ENCODE measurements around the gene CCDC28A.
"Not testable (repeated sequence)": the region's sequence is repeated elsewhere in the genome, so short reads cannot be mapped to it uniquely, and the experiment has no call there.

Gene CCDC28A

DNA sequence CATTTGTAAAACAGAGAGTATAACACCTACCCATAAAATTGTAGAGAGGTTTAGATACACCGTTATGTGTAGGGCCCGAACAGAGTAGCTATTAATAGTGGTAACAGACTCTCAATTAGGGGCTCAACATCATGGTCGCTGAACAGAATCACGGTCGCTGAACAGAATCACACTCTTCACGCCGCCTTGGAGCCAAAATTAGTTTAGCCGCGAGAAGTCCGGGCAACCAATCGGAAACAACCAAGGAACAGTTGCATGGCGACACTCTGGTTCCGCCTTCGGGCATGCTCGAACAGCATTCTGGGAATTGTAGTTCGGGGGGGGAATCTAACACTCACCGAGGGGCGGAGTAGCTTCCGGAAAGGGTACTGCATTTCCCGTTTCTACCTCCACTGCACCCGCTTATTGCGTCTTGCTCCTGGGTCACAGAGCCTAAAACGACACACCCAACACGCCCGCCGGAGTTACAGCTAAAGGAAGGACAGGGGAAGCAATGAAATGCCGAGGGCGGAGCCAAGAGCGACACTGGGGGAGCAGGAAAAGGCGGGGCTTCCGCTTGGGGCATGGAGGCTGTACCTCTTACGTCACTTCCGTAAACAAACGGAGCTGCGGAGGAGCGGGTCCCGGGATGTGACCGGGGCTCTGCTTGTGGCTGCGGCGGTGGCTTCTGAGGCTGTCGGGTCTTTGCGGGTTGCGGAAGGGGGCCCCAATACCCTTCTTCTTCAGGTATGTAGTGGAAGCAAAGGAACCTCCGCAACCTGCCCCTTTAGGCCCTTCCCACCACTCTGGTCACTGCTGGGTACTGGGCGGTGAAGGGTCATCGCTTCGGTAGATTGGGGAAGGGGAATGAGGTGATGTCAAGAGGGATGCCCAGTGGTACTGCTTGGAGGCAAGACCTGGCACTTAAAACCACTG, at the start of gene CCDC28A:
TSS of gene CCDC28A (plus strand) at position 593 of the 915 bp plus-strand sequence. CDS start 2,352 bp downstream, outside the sequence.
- DNase-seq, result peak; percentile 95

DNA sequence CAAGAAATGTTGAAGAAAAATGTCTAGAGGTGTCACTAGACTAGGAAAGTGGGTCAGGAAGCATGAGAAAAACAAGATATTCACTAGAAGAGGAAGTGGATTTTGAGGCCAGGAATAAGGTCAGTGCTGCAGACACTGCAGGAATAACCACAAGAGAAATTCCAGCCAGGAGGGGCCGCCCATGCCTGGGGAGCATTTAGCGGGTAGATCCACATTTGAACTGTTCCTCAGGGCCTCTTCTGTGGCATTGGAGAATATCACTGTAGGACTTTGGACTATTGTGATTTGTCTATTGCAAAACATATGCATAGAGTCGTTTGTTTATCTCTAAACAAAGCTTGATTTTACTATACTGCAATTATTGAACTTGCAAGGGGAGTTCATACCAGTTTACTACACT, 49.6 kb upstream of the CCDC28A start:
- DNase-seq, result no peak

DNA sequence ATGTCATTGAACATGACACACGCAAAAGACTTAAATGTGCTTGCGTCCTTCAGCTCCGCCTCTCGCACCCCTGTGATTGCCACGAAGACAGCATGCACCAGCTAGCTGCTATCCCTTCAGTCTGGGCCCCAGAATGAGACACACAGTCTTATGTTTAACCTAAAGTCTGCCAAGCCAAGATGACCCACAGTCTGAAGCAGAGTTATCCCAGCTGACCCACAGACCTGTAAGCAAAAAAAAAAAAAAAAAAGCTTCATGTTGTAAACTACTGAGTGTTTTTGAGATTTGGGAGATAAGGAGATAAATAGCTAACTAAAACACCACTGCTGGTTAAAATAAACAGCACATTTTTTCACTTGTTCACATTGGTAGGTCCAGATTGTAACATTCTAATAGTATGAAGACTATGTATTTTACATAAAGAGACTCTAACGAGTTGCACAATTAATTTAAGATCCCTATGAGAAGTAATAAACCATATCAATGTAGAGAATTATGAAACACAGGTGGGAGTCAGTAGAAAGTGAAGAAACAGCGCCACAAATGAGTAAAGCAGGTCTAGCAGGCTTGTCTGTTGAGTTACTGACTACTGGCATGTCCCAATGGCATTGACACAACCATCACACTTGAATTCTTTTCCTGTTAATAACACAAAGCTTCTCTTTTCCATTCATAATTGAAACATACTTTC, 47.4 kb upstream of the CCDC28A start:
- DNase-seq, result no peak

DNA sequence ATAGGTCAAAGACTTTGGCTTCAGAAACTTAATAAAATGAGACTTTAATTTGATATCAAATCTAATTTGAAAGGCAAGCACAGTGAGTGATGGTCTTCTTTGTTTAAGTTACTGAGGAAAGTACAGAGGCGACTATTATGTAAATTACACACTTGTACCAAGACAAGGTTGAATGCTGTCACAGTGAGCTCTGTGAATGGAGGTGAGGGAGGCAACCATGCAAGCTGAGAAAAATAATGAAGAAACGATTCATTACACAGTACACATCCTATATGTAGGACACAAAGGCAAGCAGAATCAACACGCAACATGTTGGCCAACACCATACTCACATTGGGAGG, 46.8 kb upstream of the CCDC28A start:
- no peak for DNase-seq

DNA sequence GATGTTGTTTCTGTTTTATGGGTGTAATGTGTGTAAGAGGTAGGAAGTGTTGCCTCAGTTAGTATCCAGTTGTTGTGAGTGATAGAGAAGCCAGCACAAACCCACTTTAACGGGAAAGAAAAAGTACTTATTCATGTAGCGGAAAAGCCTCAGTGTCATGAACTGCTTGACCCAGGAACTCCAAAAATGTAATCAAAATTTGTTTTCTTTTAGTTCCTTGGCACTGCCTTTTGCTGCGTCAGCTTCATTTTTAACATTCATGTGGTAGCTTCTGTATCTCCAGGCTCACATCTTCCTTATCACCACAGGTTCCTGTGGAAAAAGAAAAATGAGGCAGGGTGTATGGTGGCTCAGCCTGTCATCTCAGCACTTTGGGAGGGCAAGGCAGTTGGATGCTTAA, 46.4 kb upstream of the CCDC28A start:
- DNase-seq, result no peak

DNA sequence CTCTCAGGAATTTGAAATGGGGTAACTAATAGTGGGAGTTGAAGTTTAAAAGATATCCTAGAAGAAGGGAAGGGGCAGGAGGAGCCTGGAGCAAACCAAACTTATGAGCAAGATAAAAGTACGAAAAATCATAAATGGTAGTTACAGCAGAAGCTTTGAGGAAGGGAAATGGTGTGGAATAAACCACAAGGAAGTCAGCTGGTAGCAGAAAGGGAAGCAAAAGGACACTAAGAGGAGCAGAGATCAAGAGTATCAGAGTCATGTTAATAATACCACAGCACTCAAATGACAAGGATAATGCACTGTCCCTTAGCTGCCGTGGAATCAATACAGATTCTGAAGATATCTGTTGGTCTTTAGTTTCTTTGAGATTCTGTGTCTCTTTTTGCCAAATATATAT, 44.9 kb upstream of the CCDC28A start:
- DNase-seq, result no peak

DNA sequence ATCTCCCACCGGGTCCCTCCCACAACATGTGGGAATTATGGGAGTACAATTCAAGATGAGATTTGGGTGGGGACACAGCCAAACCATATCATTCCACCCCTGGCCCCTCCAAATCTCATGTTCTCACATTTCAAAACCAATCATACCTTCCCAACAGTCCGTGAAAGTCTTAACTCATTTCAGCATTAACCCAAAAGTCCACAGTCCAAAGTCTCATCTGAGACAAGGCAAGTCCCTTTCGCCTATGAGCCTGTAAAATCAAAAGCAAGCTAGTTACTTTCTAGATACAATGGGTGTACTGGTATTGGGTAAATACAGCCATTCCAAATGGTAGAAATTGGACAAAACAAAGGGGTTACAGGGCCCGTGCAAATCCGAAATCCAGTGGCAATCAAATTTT, 43.5 kb upstream of the CCDC28A start:
- not testable (repeated sequence) for DNase-seq

DNA sequence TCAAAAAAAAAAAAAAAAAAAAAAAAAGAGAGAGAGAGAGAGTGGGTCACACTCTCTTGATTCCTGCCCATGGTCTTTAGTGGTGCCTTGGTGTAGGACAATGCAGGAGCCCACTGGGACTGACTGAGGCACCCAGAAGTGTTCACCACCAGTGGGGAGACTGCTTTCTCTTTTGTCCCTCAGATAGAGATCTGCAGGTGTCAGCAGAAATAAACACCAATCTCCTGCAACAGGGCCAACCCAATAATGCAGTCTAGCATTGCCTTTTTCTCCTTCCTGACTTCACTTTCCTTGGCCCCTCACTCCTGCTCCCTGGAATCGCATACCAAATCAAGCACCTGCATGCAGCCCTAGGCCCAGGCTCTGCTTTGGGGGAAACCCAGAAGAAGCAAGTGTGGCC, 39.0 kb upstream of the CCDC28A start:
- no peak for DNase-seq

DNA sequence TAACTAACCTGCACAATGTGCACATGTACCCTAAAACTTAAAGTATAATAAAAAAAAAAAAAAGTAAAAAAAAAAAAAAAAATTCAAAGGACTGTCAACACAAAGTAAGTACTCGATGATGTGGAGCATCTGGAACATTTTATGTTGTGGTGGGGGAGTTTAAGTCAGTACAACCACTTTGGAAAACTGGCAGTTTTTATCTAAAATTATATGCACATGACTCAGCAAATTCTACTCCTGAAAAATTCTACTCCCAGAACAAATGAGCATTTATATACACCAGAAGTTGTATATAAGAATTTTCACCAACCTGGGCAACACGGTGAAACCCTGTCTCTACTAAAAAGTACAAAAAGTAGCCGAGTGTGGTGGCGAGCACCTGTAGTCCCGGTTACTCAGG, 36.9 kb upstream of the CCDC28A start:
- no peak for DNase-seq

DNA sequence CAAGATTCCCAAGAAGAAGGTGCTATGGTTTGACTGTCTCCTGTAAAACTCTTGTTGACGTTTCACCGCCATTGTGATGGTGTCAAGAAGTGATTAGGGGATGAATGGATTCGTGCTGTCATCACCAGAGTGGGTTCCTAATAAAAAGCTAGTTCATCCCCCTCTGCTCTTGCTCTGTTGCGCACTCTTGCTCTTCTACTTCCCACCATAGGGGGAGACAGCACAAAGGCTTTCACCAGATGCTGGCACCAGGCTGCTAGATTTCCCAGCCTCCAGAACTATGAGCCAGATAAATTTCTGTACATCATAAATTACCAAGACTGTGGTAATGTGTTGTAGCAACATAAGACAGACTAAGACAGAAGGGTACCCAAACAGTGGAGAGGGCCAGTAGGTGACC, 21.6 kb upstream of the CCDC28A start:
- no peak for DNase-seq

DNA sequence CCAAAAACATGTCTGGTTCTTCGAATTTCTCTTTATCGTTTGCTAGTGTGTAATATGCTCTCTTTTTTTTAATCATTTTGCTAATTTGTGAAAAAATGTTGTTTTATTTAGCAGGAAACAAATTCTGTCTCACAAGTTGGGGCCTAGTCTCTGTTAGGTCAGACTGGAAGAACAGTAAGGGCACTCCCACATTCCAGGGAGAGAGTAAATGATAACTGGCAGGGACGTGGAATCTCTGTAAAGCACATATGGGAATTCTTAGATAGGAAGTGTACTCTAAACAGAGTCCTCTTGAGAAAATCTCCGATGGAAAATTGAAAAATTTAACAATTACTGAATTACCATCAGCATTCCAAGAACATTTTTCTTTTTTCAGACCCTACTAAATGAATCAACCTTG, 16.4 kb upstream of the CCDC28A start:
- DNase-seq, result no peak

DNA sequence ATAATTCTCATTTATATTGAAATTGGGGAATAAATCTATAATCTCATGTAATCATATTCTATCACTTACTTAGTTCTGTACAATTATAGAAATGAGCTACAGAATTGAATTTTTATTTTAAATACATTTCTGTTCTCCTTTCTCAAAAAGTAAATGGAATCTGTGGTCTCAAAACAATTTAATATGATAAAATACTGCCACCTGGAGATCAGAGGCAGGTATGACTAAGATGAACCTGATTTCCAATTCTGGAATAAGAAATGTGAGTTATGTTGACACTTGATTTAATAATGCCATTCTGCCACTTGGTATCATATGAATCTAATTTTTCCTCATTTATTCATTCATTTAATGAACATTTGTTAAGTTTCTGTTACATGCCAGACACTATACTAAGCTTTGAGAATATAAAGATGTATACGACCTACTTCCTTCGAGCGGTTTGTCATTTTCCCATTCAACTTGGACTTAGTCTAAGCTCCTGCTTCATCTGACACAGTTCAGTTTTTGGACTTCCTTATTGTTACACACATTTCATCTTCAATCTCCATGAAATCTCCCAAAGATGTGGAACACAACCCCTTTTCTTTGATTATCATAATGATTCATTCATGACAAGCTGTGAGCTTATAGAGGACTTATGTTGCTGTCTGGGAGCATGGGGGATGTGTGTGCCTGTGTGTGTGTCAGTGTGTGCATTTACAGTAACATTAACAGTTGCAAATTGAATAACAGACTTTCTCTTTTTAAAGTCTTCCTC, 7.5 kb upstream of the CCDC28A start:
- peak; percentile 38 for DNase-seq

DNA sequence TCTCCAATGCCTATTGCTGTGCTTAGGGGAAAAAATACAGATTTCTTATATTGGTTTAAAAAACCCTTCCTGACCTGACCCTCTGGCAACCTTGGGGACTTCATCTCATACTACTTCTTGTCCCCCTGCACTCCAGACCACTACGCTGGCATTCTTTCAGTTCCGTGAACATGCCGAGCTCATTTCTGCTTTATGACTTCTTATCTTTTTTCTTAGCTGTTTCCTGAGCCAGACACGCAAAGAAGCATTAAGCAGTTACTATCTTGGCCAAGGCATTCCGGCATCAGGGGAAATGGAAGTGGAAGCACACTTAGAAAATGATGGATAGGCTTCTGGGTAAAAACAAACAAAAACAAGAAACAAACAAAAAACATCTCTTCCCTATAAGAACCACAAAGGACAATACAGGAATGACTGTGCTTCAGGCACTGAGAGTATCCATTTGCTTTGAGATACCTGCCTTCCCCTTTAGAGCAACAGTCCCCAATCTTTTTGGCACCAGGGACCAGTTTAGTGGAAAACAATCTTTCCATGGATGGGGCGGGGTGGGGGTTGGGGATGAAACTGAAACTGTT, 4.4 kb upstream of the CCDC28A start:
- DNase-seq, result no peak

DNA sequence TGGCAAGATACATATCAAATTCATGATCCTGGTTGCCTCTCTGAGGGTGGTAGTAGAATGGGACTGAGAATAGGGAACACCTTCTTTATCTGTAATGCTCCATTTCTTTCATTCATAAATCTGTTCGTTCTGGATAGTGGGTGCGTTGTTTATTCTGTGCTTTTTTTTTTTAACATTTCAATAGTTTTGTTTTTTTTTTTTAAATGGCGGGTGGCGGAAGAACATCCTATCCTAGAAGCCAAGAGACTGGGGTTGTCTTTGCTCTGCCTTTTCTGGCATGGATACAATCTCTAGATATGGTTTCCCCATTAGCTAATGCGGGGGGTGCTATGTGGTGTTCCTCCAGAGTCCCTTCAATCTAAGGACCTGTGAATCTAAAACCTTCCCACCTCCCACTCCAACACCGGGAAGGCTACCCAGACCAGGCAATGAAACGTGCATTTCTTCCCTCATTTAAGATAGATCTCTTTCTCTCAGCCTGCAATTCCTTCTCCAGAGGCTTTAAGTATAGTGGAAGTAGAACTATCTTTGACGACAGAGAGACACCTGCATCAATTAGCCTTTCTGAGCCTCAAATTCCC, 883 bp upstream of the CCDC28A start:
- DNase-seq, result no peak

DNA sequence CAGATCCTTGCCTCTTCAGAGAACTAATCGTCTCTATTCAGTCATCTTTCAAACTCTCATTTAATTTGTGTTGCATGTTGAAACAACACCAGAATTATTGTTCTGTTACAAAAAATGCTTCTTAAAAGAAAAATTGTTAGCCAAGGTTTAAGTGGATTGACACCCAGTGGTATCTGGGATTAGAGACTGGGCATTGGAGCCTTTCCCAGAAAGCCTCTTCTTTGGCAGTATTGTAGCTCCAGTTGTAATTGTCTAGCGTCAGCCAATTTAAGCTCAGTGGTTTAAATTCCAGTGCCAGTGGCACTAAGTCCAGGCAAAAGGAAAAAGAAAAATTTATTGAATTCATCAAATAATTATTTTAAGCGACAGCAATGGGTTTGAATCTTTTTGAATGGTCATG, 801 bp downstream of the CCDC28A start:
- no peak for DNase-seq

DNA sequence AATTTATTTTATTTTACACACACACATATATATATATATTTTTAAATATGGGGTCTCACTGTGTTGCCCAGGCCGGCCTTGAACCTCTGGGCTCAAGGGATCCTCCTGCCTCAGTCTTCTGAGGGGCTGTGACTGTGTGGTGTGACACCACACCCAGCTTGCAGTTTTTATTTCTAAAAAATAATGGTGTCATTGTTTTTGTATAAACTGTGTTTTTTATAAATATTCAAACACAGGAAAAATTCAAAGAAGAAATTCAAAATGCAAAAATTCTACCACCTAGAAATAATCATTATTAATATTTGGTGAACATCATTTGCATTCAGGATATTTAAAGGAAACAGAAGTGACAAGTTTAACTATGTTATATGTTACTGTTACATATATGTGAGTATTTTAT, 3.1 kb downstream of the CCDC28A start:
- no peak for DNase-seq

DNA sequence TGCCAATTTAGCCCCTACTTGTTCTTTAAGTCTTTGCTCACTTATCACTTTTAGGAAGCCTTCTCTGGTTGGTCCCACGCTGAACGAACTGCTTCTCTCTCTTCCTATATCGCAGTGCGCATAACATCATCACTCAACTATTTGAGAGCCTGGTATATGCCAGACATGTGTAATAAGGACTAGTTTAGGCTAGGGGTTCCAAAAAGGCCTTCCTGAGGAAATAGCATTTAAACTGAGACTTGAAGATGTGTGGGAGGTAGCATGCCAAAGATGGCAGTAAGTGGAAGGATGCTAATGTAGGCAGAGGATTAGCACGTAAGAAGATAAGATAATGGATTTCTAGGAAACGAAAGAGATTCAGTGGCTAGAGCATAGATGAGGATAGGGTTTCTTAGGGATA, 4.8 kb downstream of the CCDC28A start:
- DNase-seq, result no peak

DNA sequence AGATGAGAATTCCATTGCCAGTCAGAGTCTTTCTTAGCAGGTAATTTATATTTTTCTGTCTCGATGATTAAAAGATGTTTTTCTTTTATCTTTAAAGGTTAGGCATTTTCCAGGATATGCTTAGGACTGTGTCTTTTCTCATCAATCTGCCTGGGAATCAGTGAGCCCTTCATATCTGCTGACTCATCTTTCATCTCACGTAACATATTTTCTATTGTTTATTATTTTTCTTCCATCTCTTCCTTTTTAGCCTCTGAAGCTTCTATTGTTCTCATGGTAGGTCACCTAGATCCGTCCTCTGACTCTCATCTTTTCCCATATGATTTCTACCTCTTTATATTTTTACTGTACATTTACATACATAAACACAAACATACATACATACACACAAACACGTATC, 8.7 kb downstream of the CCDC28A start:
- no peak for DNase-seq

DNA sequence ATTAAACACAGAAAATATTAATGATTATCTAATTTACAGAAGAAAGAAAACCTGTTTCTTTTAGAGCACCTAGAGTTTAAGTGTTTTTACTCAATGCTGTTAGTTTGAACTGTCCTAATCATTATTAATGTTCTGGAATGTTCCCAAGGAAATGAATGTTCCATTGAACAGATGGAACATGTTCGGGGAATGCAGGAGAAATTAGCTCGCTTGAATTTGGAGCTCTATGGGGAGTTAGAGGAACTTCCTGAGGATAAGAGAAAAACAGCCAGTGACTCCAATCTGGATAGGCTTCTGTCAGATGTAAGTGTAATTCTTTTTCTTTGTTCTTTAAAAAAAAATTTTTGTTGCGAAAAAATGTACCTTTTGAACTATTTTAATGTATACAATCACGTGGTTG, 11.5 kb downstream of the CCDC28A start:
- no peak for DNase-seq

DNA sequence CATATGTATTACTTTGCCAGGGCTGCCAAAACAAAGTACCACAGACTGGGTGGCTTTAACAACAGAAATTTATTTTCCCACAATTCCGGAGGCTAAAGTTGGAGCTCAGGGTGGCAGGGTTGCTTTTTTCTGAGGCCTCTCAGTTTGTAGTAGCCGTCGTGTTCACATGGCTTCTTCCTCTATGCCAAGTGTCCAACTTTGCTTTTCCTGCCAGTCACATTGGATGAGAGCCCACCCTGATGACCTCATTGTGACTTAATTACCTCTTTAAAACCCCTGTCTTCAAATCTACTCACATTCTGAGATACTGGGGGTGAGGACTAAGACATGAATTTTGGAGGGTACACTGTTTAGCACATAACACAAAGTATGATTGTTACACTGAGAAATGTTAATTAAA, 12.4 kb downstream of the CCDC28A start:
- DNase-seq, result no peak

DNA sequence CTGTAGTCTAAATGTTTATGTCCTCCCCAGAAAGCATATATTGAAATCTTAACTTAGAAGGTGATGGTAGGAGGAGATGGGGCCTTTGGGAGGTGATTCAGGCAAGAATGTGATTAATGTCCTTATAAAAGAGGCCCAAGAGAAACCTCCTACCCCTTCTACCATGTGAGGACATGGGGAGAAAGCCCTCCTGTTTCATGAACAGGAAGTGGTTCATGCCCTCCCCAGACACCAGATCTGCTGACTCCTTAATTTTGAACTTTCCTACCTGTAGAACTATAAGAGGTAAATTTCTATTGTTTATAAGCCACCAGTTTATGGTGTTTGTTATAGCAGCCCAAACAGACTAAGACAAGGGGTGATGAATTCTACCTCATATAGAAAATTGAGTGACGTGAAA, 13.6 kb downstream of the CCDC28A start:
- DNase-seq, result no peak

DNA sequence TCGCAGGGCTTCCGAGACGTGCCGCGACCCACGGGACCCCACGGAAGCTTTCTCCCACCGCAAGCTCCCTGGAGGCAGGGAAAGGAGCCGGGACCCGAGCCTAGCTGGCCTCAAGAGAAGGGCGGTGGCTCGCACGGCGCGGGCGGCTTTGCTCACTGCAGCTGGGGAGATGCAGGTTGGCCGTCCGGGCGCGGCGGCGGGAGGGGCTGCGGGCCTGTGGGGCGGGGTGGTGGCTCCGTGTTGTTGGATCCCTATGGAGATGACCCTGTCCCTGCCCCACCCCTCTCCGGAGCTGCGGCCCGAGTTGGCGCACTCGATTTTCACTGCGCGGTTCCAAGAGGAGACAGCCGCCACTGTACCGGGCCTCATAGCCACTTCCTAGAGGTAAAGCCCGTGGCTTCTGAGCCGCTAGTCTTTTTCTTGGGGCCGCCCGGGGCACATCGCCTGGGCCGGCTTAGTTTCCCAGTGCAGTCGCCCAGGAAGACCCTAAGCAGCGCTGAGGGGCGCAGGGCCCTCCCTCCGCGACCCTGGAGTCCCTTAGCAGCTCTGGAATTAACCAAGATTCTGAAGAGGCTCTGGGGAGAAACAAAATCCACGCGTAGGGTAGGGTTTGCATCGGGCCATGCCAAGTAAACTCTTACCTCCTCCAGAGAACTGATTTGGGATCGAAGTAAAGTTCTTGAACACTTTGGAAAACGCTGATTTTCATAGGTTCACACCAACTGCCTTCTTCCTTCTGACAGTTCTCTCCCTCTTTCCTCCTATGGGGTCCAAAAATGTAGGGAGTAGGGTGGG, 22.4 kb downstream of the CCDC28A start, which contains the start of gene ECT2L:
TSS of gene ECT2L (plus strand) at position 279 of the 795 bp plus-strand sequence. CDS start 17,188 bp downstream, outside the sequence.
- no peak for DNase-seq
